Measurements from ENCODE around the gene ABTB2.

Gene ABTB2

DNA sequence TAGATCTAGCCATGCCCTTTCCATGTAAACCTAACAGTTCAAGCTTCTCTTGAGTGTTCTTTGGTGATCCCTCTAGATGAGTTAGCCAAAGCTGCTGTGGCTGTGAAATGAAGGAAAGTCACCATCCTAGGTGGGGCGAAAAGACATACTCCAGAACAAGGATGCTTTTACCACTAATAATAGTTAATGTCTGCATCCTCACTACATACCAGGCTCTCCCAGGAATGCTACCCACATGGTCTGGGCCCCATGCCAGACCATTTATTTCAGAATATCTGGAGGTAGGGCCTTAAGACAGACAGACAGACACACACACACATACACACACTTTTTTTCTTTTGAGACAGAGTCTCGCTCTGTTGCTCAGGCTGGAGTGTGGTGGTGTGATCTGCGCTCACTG, 14.7 kb downstream of the ABTB2 start:
- TF ChIP-seq SIN3A (IDR thresholded peaks at IDR 0.05; ENCODE audit: borderline replicate concordance, insufficient read depth, low read length) (peak; percentile 15; the same call in 1 of the 2 replicates), TAF1 (IDR thresholded peaks at IDR 0.05; ENCODE audit: borderline replicate concordance, insufficient read depth, low read length) (no peak)

- TF ChIP-seq, protein P1, sequence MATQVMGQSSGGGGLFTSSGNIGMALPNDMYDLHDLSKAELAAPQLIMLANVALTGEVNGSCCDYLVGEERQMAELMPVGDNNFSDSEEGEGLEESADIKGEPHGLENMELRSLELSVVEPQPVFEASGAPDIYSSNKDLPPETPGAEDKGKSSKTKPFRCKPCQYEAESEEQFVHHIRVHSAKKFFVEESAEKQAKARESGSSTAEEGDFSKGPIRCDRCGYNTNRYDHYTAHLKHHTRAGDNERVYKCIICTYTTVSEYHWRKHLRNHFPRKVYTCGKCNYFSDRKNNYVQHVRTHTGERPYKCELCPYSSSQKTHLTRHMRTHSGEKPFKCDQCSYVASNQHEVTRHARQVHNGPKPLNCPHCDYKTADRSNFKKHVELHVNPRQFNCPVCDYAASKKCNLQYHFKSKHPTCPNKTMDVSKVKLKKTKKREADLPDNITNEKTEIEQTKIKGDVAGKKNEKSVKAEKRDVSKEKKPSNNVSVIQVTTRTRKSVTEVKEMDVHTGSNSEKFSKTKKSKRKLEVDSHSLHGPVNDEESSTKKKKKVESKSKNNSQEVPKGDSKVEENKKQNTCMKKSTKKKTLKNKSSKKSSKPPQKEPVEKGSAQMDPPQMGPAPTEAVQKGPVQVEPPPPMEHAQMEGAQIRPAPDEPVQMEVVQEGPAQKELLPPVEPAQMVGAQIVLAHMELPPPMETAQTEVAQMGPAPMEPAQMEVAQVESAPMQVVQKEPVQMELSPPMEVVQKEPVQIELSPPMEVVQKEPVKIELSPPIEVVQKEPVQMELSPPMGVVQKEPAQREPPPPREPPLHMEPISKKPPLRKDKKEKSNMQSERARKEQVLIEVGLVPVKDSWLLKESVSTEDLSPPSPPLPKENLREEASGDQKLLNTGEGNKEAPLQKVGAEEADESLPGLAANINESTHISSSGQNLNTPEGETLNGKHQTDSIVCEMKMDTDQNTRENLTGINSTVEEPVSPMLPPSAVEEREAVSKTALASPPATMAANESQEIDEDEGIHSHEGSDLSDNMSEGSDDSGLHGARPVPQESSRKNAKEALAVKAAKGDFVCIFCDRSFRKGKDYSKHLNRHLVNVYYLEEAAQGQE (IDR thresholded peaks at IDR 0.05; ENCODE audit: insufficient read depth in 1 of 2, low read depth in 2 of 2, low read length in 2 of 2): no peak
- TF ChIP-seq POLR2AphosphoS5 (IDR thresholded peaks at IDR 0.05; ENCODE audit: low read depth, low read length) (no peak), FOXP2 (optimal IDR thresholded peaks at IDR 0.05; ENCODE audit: borderline replicate concordance, extremely low read depth, extremely low read length, insufficient read depth) (no peak), TAF1 (IDR thresholded peaks at IDR 0.05; ENCODE audit: borderline replicate concordance, insufficient read depth, low read length) (no peak), SIN3A (IDR thresholded peaks at IDR 0.05; ENCODE audit: borderline replicate concordance, insufficient read depth, low read length) (no peak)
Measured at GRCh38 chr11:34341931-34342533, 15.8 kb downstream of the ABTB2 start.

DNA sequence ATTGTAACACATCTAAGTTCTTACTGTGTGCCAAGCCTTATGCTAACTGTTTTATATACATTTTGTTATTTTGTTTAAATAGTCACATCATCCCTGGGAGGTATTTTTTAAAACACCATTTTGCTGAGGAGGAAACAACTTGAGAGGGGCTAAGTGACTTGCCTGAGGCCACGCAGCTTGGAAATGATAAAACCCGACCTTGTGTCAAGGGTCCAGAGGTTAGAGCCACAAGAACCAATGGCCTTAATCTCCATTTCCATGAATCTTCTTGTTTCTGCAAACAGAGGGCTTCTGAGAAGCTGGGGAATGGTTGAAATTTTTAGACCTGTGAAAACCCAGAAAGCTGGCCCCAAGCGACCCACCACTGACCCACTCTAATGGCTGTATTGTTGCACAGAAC, 16.7 kb downstream of the ABTB2 start:
- TF ChIP-seq, protein P1 (IDR thresholded peaks at IDR 0.05; ENCODE audit: insufficient read depth in 1 of 2, low read depth in 2 of 2, low read length in 2 of 2): no peak
- no peak for TF ChIP-seq FOXP2 (optimal IDR thresholded peaks at IDR 0.05; ENCODE audit: borderline replicate concordance, extremely low read depth, extremely low read length, insufficient read depth)
- no peak for TF ChIP-seq SIN3A (IDR thresholded peaks at IDR 0.05; ENCODE audit: borderline replicate concordance, insufficient read depth, low read length)
- no peak for TF ChIP-seq TAF1 (IDR thresholded peaks at IDR 0.05; ENCODE audit: borderline replicate concordance, insufficient read depth, low read length)
- TF ChIP-seq POLR2AphosphoS5 (IDR thresholded peaks at IDR 0.05; ENCODE audit: low read depth, low read length): no peak

DNA sequence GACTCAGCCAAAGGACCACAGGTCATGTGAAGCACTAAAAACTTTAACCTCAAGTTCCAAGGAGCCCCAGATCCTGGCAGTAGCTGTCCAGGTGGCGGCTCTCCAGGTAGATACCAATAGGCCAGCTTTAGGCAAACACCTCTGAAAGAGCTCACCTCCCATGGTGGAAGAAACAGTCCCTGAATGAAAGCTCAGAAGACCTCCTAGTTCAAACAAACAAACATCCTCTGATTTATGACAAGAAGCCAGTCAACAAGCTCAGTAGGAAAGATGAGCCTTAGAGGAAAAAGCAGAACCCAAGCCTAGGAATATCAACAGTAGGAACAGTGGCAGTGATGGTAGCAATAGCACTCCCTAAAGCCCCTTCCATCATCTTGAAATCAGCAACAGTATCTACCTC, 17.2 kb downstream of the ABTB2 start:
- no peak for TF ChIP-seq TAF1 (IDR thresholded peaks at IDR 0.05; ENCODE audit: borderline replicate concordance, insufficient read depth, low read length)
- no peak for TF ChIP-seq FOXP2 (optimal IDR thresholded peaks at IDR 0.05; ENCODE audit: borderline replicate concordance, extremely low read depth, extremely low read length, insufficient read depth)
- no peak for TF ChIP-seq SIN3A (IDR thresholded peaks at IDR 0.05; ENCODE audit: borderline replicate concordance, insufficient read depth, low read length)
- TF ChIP-seq, protein P1 (IDR thresholded peaks at IDR 0.05; ENCODE audit: insufficient read depth in 1 of 2, low read depth in 2 of 2, low read length in 2 of 2): no peak
- TF ChIP-seq POLR2AphosphoS5 (IDR thresholded peaks at IDR 0.05; ENCODE audit: low read depth, low read length): no peak

GRCh38 chr11:34339149-34340064, 18.4 kb downstream of the ABTB2 start:
- TF ChIP-seq POLR2AphosphoS5 (IDR thresholded peaks at IDR 0.05; ENCODE audit: low read depth, low read length): no peak
- no peak for TF ChIP-seq FOXP2 (optimal IDR thresholded peaks at IDR 0.05; ENCODE audit: borderline replicate concordance, extremely low read depth, extremely low read length, insufficient read depth)
- TF ChIP-seq TAF1 (IDR thresholded peaks at IDR 0.05; ENCODE audit: borderline replicate concordance, insufficient read depth, low read length): no peak
- TF ChIP-seq, protein P1 (IDR thresholded peaks at IDR 0.05; ENCODE audit: insufficient read depth in 1 of 2, low read depth in 2 of 2, low read length in 2 of 2): no peak
- TF ChIP-seq SIN3A (IDR thresholded peaks at IDR 0.05; ENCODE audit: borderline replicate concordance, insufficient read depth, low read length): no peak

All from PFSK-1 (cell line).